KMS-11 (cell line): Measurements from ENCODE around the gene PTPRU.

Experiments used
- H2AFZ ChIP-seq: fragments of 200-600 bp; sonication (generic); 2 replicates; pipeline ENCODE4 v1.6.1; 2016; ENCODE audit warnings: antibody characterized with exemption, mixed run types, low read depth
- H3K27ac ChIP-seq: fragments of 200-600 bp; sonication (generic); 2 replicates; pipeline ENCODE4 v1.6.1; 2016; ENCODE audit warnings: mild to moderate bottlenecking, mixed run types
- H3K27me3 ChIP-seq: fragments of 200-600 bp; sonication (generic); 2 replicates; pipeline ENCODE4 v1.6.1; 2017; ENCODE audit warnings: mild to moderate bottlenecking, low read depth, mixed run types, moderate library complexity; ENCODE audit not compliant: insufficient read depth
- H3K36me3 ChIP-seq: fragments of 200-600 bp; sonication (generic); 2 replicates; pipeline ENCODE4 v1.6.1; 2017; ENCODE audit warnings: mild to moderate bottlenecking, mixed run types; ENCODE audit not compliant: insufficient read depth
- H3K4me1 ChIP-seq: fragments of 200-600 bp; sonication (generic); 2 replicates; pipeline ENCODE4 v1.6.1; 2016; ENCODE audit warnings: mild to moderate bottlenecking, low read depth, mixed run types; ENCODE audit not compliant: poor library complexity, severe bottlenecking
- H3K4me2 ChIP-seq: fragments of 200-600 bp; sonication (generic); 2 replicates; pipeline ENCODE4 v1.7.0; 2016; ENCODE audit warnings: mild to moderate bottlenecking, mixed run types
- H3K4me3 ChIP-seq: fragments of 200-600 bp; sonication (generic); IDR thresholded peaks from 2 replicates; pipeline ENCODE4 v1.6.1; 2017; ENCODE audit warnings: low read depth, low read length, mixed read lengths; ENCODE audit not compliant: insufficient read depth
- H3K79me2 ChIP-seq: fragments of 200-600 bp; sonication (generic); 2 replicates; pipeline ENCODE4 v1.6.1; 2016; ENCODE audit warnings: low read depth, mixed run types; ENCODE audit not compliant: insufficient read depth
- H3K9ac ChIP-seq: fragments of 200-600 bp; sonication (generic); 2 replicates; pipeline ENCODE4 v1.6.1; 2016; ENCODE audit warnings: mild to moderate bottlenecking, mixed run types
- H4K20me1 ChIP-seq: fragments of 200-600 bp; sonication (generic); 2 replicates; pipeline ENCODE4 v1.6.1; 2016; ENCODE audit warnings: mild to moderate bottlenecking, mixed run types; ENCODE audit not compliant: insufficient read depth
- TF ChIP-seq, protein P1 (sequence below): fragments of 200-600 bp; sonication (generic); conservative IDR thresholded peaks from 2 replicates; pipeline ENCODE4 v1.6.1; 2017; ENCODE audit warnings: low read depth, mild to moderate bottlenecking, antibody characterized with exemption, low read length, moderate library complexity, mixed read lengths

PTPRU gene

GRCh38 chr1:29278124-29278523, 41.8 kb downstream of the PTPRU start:
- no peaks in the 10 kb centered on the region for H3K79me2 ChIP-seq
- H3K4me1 ChIP-seq = no peaks in the 10 kb centered on the region
- H3K27me3 ChIP-seq = peaks cover 12% of the 10 kb centered on the region; the same call in 1 of the 2 replicates
- H3K4me3 ChIP-seq = no peak overlapping the region
- H3K27ac ChIP-seq = no peak overlapping the region
- no peaks in the 10 kb centered on the region for H4K20me1 ChIP-seq
- H3K9ac ChIP-seq = no peak overlapping the region
- no peak overlapping the region for H3K4me2 ChIP-seq
- H2AFZ ChIP-seq = no peak overlapping the region
- TF ChIP-seq, protein P1, sequence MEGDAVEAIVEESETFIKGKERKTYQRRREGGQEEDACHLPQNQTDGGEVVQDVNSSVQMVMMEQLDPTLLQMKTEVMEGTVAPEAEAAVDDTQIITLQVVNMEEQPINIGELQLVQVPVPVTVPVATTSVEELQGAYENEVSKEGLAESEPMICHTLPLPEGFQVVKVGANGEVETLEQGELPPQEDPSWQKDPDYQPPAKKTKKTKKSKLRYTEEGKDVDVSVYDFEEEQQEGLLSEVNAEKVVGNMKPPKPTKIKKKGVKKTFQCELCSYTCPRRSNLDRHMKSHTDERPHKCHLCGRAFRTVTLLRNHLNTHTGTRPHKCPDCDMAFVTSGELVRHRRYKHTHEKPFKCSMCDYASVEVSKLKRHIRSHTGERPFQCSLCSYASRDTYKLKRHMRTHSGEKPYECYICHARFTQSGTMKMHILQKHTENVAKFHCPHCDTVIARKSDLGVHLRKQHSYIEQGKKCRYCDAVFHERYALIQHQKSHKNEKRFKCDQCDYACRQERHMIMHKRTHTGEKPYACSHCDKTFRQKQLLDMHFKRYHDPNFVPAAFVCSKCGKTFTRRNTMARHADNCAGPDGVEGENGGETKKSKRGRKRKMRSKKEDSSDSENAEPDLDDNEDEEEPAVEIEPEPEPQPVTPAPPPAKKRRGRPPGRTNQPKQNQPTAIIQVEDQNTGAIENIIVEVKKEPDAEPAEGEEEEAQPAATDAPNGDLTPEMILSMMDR = no peak
- H3K36me3 ChIP-seq = no peaks in the 10 kb centered on the region

DNA sequence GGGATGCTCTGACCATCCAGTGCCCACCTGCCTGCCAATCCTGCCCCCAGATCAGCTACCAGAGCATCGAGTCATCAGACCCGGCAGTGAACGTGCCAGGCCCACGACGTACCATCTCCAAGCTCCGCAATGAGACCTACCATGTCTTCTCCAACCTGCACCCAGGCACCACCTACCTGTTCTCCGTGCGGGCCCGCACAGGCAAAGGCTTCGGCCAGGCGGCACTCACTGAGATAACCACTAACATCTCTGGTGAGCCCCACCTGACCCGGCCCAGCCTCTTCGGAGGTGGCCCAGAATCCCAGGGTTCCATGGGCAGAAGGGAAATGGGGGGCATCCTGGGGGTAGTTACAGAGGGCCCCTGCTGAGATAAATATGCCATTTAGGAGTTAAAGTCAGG, 43.1 kb downstream of the PTPRU start:
- H3K4me1 ChIP-seq = no peaks in the 10 kb centered on the region
- TF ChIP-seq, protein P1 = no peak
- H3K27ac ChIP-seq = no peak overlapping the region
- no peak overlapping the region for H3K4me2 ChIP-seq
- H4K20me1 ChIP-seq = no peaks in the 10 kb centered on the region
- peaks cover 3% of the 10 kb centered on the region; the same call in 1 of the 2 replicates for H3K27me3 ChIP-seq
- H3K9ac ChIP-seq = no peak overlapping the region
- no peak overlapping the region for H2AFZ ChIP-seq
- no peak overlapping the region for H3K4me3 ChIP-seq
- no peaks in the 10 kb centered on the region for H3K36me3 ChIP-seq
- H3K79me2 ChIP-seq = no peaks in the 10 kb centered on the region

- peaks cover 3% of the 10 kb centered on the region; the same call in 1 of the 2 replicates for H3K27me3 ChIP-seq
- H3K4me2 ChIP-seq = no peak overlapping the region
- H2AFZ ChIP-seq = no peak overlapping the region
These were observed 43.6 kb downstream of the PTPRU start for GRCh38 chr1:29279951-29280391.

GRCh38 chr1:29280409-29281131, 44.2 kb downstream of the PTPRU start:
- Histone ChIP-seq H3K4me2 (no peak overlapping the region), H3K4me1 (no peaks in the 10 kb centered on the region), H3K27me3 (peaks cover 3% of the 10 kb centered on the region; the same call in 1 of the 2 replicates), H3K36me3 (no peaks in the 10 kb centered on the region), H4K20me1 (no peaks in the 10 kb centered on the region), H3K4me3 (no peak overlapping the region), H3K79me2 (no peaks in the 10 kb centered on the region), H3K27ac (no peak overlapping the region), H2AFZ (no peak overlapping the region), H3K9ac (no peak overlapping the region)
- TF ChIP-seq, protein P1 = no peak

More at GRCh38 chr1:29279951-29280391, 43.6 kb downstream of the PTPRU start:
- TF ChIP-seq, protein P1 = no peak
- no peak overlapping the region for H3K9ac ChIP-seq
- H4K20me1 ChIP-seq = no peaks in the 10 kb centered on the region
- H3K4me3 ChIP-seq = no peak overlapping the region
- no peak overlapping the region for H3K27ac ChIP-seq
- H3K36me3 ChIP-seq = no peaks in the 10 kb centered on the region
- no peaks in the 10 kb centered on the region for H3K79me2 ChIP-seq
- no peaks in the 10 kb centered on the region for H3K4me1 ChIP-seq
